ENCODE data around the gene ADAT1. TPM values are rescaled to one million over a fixed set of nuclear protein-coding genes. Genes with fewer than 3 reads are reported as not detected.

Gene ADAT1
- total and polyA plus RNA-seq, 2 of the 13 experiments (the other 11 are each of a cell fraction or from before 2014, with no cell fraction given), result 18.4 to 40.8 TPM

DNA sequence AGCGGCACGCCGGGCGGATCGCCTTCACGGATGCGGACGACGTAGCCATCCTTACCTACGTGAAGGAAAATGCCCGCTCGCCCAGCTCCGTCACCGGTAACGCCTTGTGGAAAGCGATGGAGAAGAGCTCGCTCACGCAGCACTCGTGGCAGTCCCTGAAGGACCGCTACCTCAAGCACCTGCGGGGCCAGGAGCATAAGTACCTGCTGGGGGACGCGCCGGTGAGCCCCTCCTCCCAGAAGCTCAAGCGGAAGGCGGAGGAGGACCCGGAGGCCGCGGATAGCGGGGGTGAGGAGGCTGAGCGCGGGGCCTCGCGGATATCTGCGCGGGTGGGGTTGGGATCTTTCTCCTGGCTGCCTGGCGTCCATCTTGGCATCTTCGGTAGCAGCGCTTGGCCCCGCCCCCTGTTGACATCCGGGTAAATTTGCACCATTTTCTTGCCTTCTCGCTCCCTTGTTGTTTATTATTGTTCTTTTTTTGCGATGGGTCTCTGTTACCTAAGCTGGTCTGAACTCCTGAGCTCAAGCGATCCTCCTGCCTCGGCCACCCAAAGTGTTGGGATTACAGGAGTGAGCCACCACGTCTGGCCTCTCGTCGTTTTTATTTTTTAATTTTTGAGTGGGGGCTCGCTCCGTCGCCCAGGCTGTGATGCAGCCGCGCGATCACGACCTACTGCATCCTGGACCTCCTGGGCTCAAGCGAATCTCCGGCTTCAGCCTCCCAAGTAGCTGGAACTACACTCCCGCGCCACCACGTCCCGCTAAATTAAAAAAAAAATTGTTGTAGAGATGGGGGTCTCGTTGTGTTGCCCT, 25.4 kb upstream of the ADAT1 start (continued):
- no peak for TF ChIP-seq ZBTB10 (CRISPR knock-in tag; IDR thresholded peaks at IDR 0.05; ENCODE audit: borderline replicate concordance)
- TF ChIP-seq FOXK1 (CRISPR knock-in tag; IDR thresholded peaks at IDR 0.05; ENCODE audit: borderline replicate concordance, low read depth), result peak; percentile 95; the same call in 1 of the 2 replicates
- no peak for TF ChIP-seq KLF13 (CRISPR knock-in tag; IDR thresholded peaks at IDR 0.05)
- no peak for TF ChIP-seq RBAK (CRISPR knock-in tag; IDR thresholded peaks at IDR 0.05)
- TF ChIP-seq CHD4 (IDR thresholded peaks at IDR 0.05; ENCODE audit: borderline replicate concordance, low read length), result no peak
- TF ChIP-seq PRDM15 (CRISPR knock-in tag; IDR thresholded peaks at IDR 0.05), result no peak
- TF ChIP-seq, protein P1, sequence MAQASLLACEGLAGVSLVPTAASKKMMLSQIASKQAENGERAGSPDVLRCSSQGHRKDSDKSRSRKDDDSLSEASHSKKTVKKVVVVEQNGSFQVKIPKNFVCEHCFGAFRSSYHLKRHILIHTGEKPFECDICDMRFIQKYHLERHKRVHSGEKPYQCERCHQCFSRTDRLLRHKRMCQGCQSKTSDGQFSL (CRISPR knock-in tag; IDR thresholded peaks at IDR 0.05), result no peak
- no peak for TF ChIP-seq NFE2L2 (IDR thresholded peaks at IDR 0.05; ENCODE audit: low read length)
- no peak for TF ChIP-seq ZFP41 (CRISPR knock-in tag; IDR thresholded peaks at IDR 0.05; ENCODE audit: borderline replicate concordance)
- 0 out of 2 replicates have a peak, but pooled peaks have one; percentile 58 for TF ChIP-seq HBP1 (CRISPR knock-in tag; IDR thresholded peaks at IDR 0.05; ENCODE audit: low read depth)
- TF ChIP-seq ZSCAN31 (CRISPR knock-in tag; IDR thresholded peaks at IDR 0.05; ENCODE audit: low read depth), result 0 out of 2 replicates have a peak, but pooled peaks have one; percentile 8
- TF ChIP-seq TCF12 (IDR thresholded peaks at IDR 0.05), result no peak
- TF ChIP-seq TCF12 (CRISPR knock-in tag; IDR thresholded peaks at IDR 0.05), result no peak
- TF ChIP-seq, protein P2, sequence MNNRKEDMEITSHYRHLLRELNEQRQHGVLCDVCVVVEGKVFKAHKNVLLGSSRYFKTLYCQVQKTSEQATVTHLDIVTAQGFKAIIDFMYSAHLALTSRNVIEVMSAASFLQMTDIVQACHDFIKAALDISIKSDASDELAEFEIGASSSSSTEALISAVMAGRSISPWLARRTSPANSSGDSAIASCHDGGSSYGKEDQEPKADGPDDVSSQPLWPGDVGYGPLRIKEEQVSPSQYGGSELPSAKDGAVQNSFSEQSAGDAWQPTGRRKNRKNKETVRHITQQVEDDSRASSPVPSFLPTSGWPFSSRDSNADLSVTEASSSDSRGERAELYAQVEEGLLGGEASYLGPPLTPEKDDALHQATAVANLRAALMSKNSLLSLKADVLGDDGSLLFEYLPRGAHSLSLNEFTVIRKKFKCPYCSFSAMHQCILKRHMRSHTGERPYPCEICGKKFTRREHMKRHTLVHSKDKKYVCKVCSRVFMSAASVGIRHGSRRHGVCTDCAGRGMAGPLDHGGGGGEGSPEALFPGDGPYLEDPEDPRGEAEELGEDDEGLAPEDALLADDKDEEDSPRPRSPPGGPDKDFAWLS (CRISPR knock-in tag; IDR thresholded peaks at IDR 0.05; ENCODE audit: borderline replicate concordance), result no peak
- TF ChIP-seq ZFP91 (CRISPR knock-in tag; IDR thresholded peaks at IDR 0.05; ENCODE audit: borderline replicate concordance), result no peak; the same call in 1 of the 2 replicates
- no peak for TF ChIP-seq ZNF598 (CRISPR knock-in tag; IDR thresholded peaks at IDR 0.05; ENCODE audit: borderline replicate concordance)
